Gastrocnemius medialis (tissue), 4 donors: Measurements from ENCODE around the gene PLIN1.

Experiments
- CTCF ChIP-seq, 5 experiments: fragments of 450-650 bp in 3 of 5; fragments of 200-600 bp in 2 of 5; sonication (generic) in 2 of 5; IDR thresholded peaks in 4 of 5; conservative IDR thresholded peaks in 1 of 5; 1 replicate in 4 of 5; 2 replicates in 1 of 5; pipeline ENCODE4 v1.5.1; 2016 to 2019; ENCODE audit warnings: antibody characterized with exemption in 5 of 5, mild to moderate bottlenecking in 3 of 5, moderate library complexity in 3 of 5
- POLR2A ChIP-seq, 2 donors: fragments of 450-650 bp; IDR thresholded peaks; one replicate each; pipeline ENCODE4 v1.6.1; 2017; ENCODE audit warnings: antibody characterized with exemption in 2 of 2, mild to moderate bottlenecking in 2 of 2, moderate library complexity in 2 of 2

- TF ChIP-seq POLR2A (IDR thresholded peaks at IDR 0.05): no peak
- no peak for TF ChIP-seq CTCF (IDR thresholded peaks at IDR 0.05 in 4 of 5, conservative IDR thresholded peaks at IDR 0.05 in 1 of 5)
These were observed 49.1 kb upstream of the PLIN1 start for GRCh38 chr15:89728254-89728653.
